DOHH2 (cell line): Measurements from ENCODE around the gene ZMAT5.

Source experiments
- H3F3A ChIP-seq: fragments of 200-600 bp; sonication (generic), shearing (Covaris generic); 2 replicates; pipeline ENCODE4 v1.6.0; 2016; ENCODE audit warnings: antibody characterized with exemption, mild to moderate bottlenecking; ENCODE audit not compliant: control insufficient read depth, insufficient read depth
- H3K27ac ChIP-seq: fragments of 200-600 bp; sonication (generic); 2 replicates; pipeline ENCODE4 v1.5.1; 2014; ENCODE audit warnings: low read depth, mild to moderate bottlenecking, low read length, moderate library complexity
- H3K27me3 ChIP-seq: fragments of 200-600 bp; sonication (generic); 2 replicates; pipeline ENCODE4 v1.6.1; 2014; ENCODE audit warnings: mild to moderate bottlenecking, low read length, mixed read lengths; ENCODE audit not compliant: control insufficient read depth
- H3K36me3 ChIP-seq: fragments of 200-600 bp; sonication (generic); 2 replicates; pipeline ENCODE4 v1.6.1; 2014; ENCODE audit warnings: mild to moderate bottlenecking, low read length, moderate library complexity, mixed read lengths; ENCODE audit not compliant: control insufficient read depth
- H3K4me1 ChIP-seq: fragments of 200-600 bp; sonication (generic); 2 replicates; pipeline ENCODE4 v1.6.1; 2014; ENCODE audit warnings: mild to moderate bottlenecking, low read length, mixed read lengths; ENCODE audit not compliant: control insufficient read depth
- H3K4me2 ChIP-seq: fragments of 200-600 bp; sonication (generic); 2 replicates; pipeline ENCODE4 v1.6.0; 2014; ENCODE audit warnings: mild to moderate bottlenecking, low read length, moderate library complexity
- H3K4me3 ChIP-seq: fragments of 200-600 bp; sonication (generic); 2 replicates; pipeline ENCODE4 v1.5.1; 2014; ENCODE audit warnings: mild to moderate bottlenecking, low read length, mixed read lengths
- H3K79me2 ChIP-seq: fragments of 200-600 bp; sonication (generic); 2 replicates; pipeline ENCODE4 v1.6.1; 2014; ENCODE audit warnings: mild to moderate bottlenecking, low read length, mixed read lengths; ENCODE audit not compliant: control insufficient read depth
- H3K9me2 ChIP-seq: fragments of 200-600 bp; sonication (generic); replicated peaks from 2 replicates; pipeline ENCODE4 v1.6.1; 2014; ENCODE audit warnings: mild to moderate bottlenecking, low read length, mixed read lengths; ENCODE audit not compliant: control insufficient read depth
- H3K9me3 ChIP-seq: fragments of 200-600 bp; sonication (generic); 2 replicates; pipeline ENCODE4 v1.6.1; 2014; ENCODE audit warnings: antibody characterized with exemption, low read length, mixed read lengths; ENCODE audit not compliant: control insufficient read depth, insufficient read depth
- H4K20me1 ChIP-seq: fragments of 200-600 bp; sonication (generic); 2 replicates; pipeline ENCODE4 v1.6.0; 2014; ENCODE audit warnings: low read depth, mild to moderate bottlenecking, antibody characterized with exemption, low read length, moderate library complexity; ENCODE audit not compliant: control insufficient read depth, insufficient read depth
- EZH2phosphoT487 ChIP-seq: fragments of 200-600 bp; sonication (generic); IDR thresholded peaks from 2 replicates; pipeline ENCODE4 v1.6.1; 2017; ENCODE audit warnings: borderline replicate concordance, mild to moderate bottlenecking, antibody characterized with exemption, low read length, moderate library complexity, mixed read lengths
- TF ChIP-seq, protein P1 (sequence below): fragments of 200-600 bp; sonication (generic); IDR thresholded peaks from one replicate; pipeline ENCODE4 v1.5.1; 2014; ENCODE audit warnings: antibody characterized with exemption, mild to moderate bottlenecking, low read depth, low read length; ENCODE audit not compliant: poor library complexity, severe bottlenecking

ZMAT5 gene

DNA sequence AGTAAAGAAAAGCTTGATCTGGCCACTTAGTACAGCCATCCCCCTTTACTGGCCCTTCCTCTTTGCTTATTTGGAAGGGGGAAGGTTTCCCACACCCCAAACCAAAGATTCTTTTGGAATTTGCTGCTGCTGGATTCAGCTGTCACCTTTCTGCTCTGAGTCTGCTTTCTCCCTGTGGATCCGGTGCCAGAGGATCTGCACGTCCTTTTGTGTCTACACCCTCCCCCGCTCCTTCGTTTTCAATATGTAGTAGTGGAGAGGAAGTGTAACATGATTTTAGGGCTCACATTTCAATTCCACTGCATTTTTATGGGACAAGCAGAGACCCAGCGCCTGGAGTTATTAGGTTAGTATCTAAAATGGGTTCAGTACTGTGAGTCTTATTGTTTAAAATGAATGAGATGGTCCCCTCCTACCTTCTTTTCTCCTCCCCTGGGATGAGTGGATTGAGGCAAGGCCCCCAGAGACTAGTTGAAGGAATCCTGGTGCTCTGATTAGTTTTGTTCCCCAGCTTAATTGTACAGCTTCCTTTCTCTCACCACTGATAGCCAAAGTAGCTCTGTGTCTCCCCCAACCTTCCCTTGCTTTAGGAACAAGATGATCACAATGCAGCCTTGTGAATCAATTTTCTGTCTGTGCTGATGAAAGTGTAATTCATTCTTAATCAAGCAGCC lies 77.5 kb downstream of the ZMAT5 start:
- no peaks in the 10 kb centered on the region for H3K27me3 ChIP-seq
- H3K4me3 ChIP-seq, result no peak overlapping the region
- no peaks in the 10 kb centered on the region for H4K20me1 ChIP-seq
- no peaks in the 10 kb centered on the region for H3K4me1 ChIP-seq
- no peaks in the 10 kb centered on the region for H3F3A ChIP-seq
- H3K9me3 ChIP-seq, result no peaks in the 10 kb centered on the region
- no peaks in the 10 kb centered on the region for H3K9me2 ChIP-seq
- peaks cover 5% of the 10 kb centered on the region; the same call in 1 of the 2 replicates for H3K36me3 ChIP-seq
- no peaks in the 10 kb centered on the region for H3K79me2 ChIP-seq
- TF ChIP-seq EZH2phosphoT487, result no peak
- TF ChIP-seq, protein P1, sequence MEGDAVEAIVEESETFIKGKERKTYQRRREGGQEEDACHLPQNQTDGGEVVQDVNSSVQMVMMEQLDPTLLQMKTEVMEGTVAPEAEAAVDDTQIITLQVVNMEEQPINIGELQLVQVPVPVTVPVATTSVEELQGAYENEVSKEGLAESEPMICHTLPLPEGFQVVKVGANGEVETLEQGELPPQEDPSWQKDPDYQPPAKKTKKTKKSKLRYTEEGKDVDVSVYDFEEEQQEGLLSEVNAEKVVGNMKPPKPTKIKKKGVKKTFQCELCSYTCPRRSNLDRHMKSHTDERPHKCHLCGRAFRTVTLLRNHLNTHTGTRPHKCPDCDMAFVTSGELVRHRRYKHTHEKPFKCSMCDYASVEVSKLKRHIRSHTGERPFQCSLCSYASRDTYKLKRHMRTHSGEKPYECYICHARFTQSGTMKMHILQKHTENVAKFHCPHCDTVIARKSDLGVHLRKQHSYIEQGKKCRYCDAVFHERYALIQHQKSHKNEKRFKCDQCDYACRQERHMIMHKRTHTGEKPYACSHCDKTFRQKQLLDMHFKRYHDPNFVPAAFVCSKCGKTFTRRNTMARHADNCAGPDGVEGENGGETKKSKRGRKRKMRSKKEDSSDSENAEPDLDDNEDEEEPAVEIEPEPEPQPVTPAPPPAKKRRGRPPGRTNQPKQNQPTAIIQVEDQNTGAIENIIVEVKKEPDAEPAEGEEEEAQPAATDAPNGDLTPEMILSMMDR, result no peak
- H3K27ac ChIP-seq, result no peak overlapping the region
- H3K4me2 ChIP-seq, result no peak overlapping the region

DNA sequence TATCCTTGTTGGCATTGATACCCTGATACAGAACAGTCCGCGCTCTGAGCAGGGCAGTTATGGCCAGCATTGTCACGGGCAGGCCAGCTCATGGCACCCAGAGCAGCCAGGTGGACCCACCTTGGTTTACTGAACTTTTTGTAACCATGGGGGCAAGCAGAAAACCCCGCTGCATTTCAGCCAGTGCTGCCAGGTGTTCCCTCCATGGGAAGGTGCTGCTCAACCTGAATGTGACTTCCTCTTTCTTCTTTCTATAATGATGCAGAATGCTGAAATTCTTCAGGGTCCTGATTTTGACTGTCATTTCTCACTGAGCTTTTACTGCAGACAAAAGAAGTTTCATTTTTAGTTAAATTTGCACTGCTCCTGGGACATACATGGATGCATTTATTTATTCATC lies 82.6 kb downstream of the ZMAT5 start:
- Histone ChIP-seq H3K4me1 (no peaks in the 10 kb centered on the region), H4K20me1 (no peaks in the 10 kb centered on the region), H3F3A (no peaks in the 10 kb centered on the region), H3K27me3 (no peaks in the 10 kb centered on the region), H3K9me3 (no peaks in the 10 kb centered on the region), H3K4me2 (no peak overlapping the region), H3K4me3 (no peak overlapping the region), H3K79me2 (no peaks in the 10 kb centered on the region), H3K36me3 (peaks cover 38% of the 10 kb centered on the region), H3K27ac (no peak overlapping the region), H3K9me2 (no peaks in the 10 kb centered on the region)
- TF ChIP-seq, protein P1, result no peak
- TF ChIP-seq EZH2phosphoT487, result no peak

DNA sequence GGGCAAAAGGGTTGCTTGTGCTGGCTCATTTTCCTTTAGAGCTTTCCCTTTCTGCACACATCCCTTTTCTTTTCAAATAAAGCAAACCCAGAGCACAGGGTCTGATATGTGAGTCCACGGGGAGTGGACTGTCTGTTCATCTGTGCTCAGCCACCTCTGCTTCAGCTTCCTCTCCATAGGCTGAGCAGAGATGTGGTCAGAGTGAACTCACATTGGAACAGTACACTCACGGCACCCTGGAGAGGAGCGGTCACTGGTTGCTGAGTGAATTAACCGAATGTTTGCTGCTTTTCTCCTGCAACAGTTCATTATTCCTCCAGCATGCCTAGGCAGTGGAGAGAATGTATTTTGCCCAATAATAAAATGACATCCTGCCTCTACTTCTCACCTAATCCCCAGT lies 83.3 kb downstream of the ZMAT5 start:
- peaks cover 45% of the 10 kb centered on the region for H3K36me3 ChIP-seq
- no peaks in the 10 kb centered on the region for H3K27me3 ChIP-seq
- H3K4me1 ChIP-seq, result no peaks in the 10 kb centered on the region
- H3K4me2 ChIP-seq, result no peak overlapping the region
- no peaks in the 10 kb centered on the region for H4K20me1 ChIP-seq
- H3F3A ChIP-seq, result no peaks in the 10 kb centered on the region
- H3K79me2 ChIP-seq, result no peaks in the 10 kb centered on the region
- TF ChIP-seq, protein P1, result no peak
- no peak for TF ChIP-seq EZH2phosphoT487
- no peak overlapping the region for H3K27ac ChIP-seq
- no peaks in the 10 kb centered on the region for H3K9me2 ChIP-seq
- H3K9me3 ChIP-seq, result no peaks in the 10 kb centered on the region
- no peak overlapping the region for H3K4me3 ChIP-seq
